Suprapubic skin (tissue), 4 donors: ENCODE results near the gene JMJD4.
"Not testable (repeated sequence)": the region's sequence is repeated elsewhere in the genome, so short reads cannot be mapped to it uniquely, and the experiment has no call there.

Source experiments
- CTCF ChIP-seq, 2 donors: fragments of 200-600 bp in 1 of 2; fragments of 450-650 bp in 1 of 2; sonication (generic) in 1 of 2; IDR thresholded peaks; one replicate each; pipeline ENCODE4 v1.5.1; 2016 to 2019; ENCODE audit warnings: antibody characterized with exemption in 2 of 2, mild to moderate bottlenecking in 1 of 2, moderate library complexity in 1 of 2
- POLR2A ChIP-seq, 2 donors: fragments of 450-650 bp; IDR thresholded peaks; one replicate each; pipeline ENCODE4 v1.6.1; 2017; ENCODE audit warnings: antibody characterized with exemption in 2 of 2, mild to moderate bottlenecking in 2 of 2, moderate library complexity in 2 of 2
- POLR2AphosphoS5 ChIP-seq, 3 donors: sonication (generic); formaldehyde crosslinking; IDR thresholded peaks; one replicate each; pipeline ENCODE4 v1.6.1; 2017; ENCODE audit warnings: antibody characterized with exemption in 3 of 3

GRCh38 chr1:227701631-227702030 lies 33.5 kb downstream of the JMJD4 start:
- TF ChIP-seq CTCF, POLR2A, POLR2AphosphoS5 (IDR thresholded peaks at IDR 0.05): not testable (repeated sequence)
